ENCODE results near the gene PLA2G12A.
A peak's percentile ranks its signal among the peaks of the same experiment; 100 is the strongest.

PLA2G12A gene

GRCh38 chr4:109729718-109730618, at the start of gene PLA2G12A:
Gene PLA2G12A, minus strand, starts transcription at chr4:109730070. Its CDS starts 261 bp downstream, at chr4:109729809.
- DNase-seq: peak; percentile 90

- no peak for DNase-seq
These were observed 35.0 kb upstream of the PLA2G12A start for GRCh38 chr4:109764789-109765402.

- DNase-seq: no peak
These were observed 34.5 kb upstream of the PLA2G12A start for GRCh38 chr4:109764376-109764775.

GRCh38 chr4:109760682-109761081, 30.8 kb upstream of the PLA2G12A start:
- DNase-seq: no peak

DNA sequence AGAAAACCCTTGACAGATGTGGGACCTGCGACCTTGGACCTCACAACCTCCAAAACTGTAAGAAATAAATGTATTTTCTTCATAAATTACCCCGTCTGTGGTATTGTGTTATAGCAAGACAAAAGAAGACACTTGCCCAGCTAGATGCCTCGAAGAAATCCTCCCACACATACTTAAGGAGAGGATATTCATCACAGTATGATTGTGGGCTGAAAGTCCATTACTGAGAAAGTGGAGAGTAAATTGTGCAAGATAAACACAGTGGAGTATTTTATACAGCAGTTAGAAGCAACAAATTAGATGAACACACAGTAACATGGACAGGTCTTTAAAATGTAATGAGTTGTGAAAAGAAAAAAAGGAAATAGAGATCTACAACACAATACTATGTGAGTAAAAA, 25.8 kb upstream of the PLA2G12A start:
- DNase-seq: no peak

DNA sequence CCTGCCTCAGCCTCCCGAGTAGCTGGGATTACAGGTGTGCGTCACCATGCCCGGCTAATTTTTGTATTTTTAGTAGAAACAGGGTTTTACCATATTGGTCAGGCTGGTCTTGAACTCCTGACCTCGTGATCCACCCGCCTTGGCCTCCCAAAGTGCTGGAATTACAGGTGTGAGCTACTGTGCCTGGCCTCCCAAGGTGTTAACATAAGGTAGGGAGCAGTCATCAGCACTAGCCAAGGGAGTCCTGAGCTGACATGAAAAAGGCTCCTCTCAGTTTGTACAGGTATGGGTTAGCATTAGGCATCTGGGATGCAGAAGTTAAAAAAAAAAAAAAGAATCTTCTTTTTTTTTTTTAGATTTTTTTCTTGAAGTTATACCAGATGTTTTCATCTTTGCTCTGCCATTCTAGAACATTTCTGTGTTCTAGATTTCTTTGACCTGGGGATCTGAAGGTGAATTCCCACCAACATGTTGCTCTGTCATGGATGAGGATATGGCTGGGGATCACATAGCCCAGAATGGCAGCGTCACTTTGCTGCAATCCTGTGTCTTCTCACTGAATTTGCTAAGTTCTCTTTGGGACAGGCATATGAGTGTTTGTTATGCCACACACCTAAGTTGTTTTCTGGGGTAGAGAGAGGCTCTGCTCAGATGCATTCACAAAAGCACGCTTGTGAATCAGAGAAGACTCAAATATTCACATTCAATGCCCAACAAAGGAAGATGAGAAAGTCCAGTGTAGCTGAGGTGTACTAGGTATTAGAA, 24.4 kb upstream of the PLA2G12A start:
- DNase-seq: peak; percentile 54

- peak; percentile 66 for DNase-seq
These were observed 22.7 kb upstream of the PLA2G12A start for GRCh38 chr4:109752525-109752924.

DNA sequence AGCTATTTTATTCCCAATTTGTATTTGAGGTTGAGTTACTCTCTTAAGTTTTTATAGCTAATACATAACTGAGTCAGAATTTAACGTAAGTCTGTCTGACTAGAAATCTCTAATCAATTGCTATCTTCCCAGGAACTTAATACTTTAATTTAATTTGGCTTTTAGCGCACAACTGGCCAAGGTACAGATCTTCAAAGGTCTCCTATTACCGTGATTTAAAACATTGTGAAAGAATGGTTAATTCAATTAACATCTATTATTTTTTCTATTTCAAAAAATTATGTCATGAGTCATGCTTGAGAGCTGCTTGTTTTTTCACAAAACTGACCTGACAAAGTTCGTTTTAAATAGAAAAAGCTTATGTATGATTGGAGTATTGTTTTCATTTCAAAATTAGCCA, 22.0 kb upstream of the PLA2G12A start:
- DNase-seq: peak; percentile 16

DNA sequence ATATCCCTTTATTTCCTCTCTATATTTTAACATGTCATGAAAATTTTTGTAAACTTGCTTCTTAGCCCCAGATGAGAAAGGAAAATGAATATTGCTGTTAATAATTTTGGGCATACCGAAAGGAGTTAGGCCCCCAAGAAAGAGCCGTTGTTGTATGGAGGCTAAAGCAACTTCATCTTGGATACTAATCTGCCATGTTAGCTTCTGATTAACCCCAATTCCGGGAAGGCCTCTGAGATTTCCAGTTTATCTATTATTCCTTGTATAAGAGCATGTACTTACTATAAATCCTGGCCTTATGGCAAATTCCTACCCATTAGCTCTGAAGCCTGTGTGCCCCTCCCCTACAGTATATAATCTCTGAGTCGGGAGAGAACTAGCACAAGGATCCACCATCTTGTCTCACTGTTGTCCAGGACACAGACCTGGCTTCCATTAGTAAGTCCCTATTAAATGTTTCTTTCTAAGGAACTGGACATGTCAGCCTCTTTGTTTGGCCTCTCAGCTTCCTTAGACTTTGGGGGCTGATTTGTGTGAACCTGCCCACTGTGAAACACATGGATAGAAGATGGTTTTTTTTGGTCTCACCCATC, 20.9 kb upstream of the PLA2G12A start:
- DNase-seq: no peak

DNA sequence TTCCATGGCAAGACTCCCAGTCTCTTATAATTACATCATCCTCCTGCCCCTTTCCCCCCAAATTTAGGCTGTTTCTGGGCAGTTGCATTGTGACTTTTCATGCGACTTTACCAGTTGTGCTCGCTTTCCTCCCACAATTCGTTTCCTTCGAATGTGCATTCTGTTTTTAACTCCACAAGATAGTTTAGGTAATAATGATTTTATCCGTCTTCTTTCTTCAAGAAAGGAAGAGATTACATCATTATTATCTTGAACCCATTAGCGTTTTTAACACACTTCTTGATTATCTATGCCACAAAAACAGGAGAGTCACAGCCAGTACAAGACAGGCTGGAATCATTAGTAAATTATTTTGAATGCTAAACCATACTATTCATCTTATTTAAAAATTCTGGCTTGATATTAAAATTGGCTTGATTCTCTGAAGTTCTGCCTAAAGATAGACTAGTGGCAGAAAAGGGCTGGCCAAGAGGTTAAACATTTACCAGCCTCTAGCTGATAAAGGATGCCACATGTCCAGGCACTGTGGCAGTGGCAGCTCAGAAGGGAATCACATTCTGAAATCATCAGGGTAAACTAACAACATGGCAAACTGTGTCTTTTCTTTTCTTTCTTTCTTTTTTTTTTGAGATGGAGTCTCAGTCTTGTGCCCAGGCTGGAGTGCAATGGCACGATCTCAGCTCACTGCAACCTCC, 19.7 kb upstream of the PLA2G12A start:
- no peak for DNase-seq

- no peak for DNase-seq
These were observed 18.2 kb upstream of the PLA2G12A start for GRCh38 chr4:109748114-109748513.

GRCh38 chr4:109746728-109747127, 16.9 kb upstream of the PLA2G12A start:
- DNase-seq: no peak

GRCh38 chr4:109745830-109746229, 16.0 kb upstream of the PLA2G12A start:
- DNase-seq: no peak

- DNase-seq: no peak
These were observed 9.7 kb upstream of the PLA2G12A start for GRCh38 chr4:109739547-109739946.

- DNase-seq: no peak
These were observed 8.4 kb upstream of the PLA2G12A start for GRCh38 chr4:109738104-109738872.

GRCh38 chr4:109735566-109736365, 5.9 kb upstream of the PLA2G12A start:
- DNase-seq: no peak

GRCh38 chr4:109733728-109734127, 3.9 kb upstream of the PLA2G12A start:
- no peak for DNase-seq

GRCh38 chr4:109730619-109731545, 1.0 kb upstream of the PLA2G12A start:
- DNase-seq: no peak

DNA sequence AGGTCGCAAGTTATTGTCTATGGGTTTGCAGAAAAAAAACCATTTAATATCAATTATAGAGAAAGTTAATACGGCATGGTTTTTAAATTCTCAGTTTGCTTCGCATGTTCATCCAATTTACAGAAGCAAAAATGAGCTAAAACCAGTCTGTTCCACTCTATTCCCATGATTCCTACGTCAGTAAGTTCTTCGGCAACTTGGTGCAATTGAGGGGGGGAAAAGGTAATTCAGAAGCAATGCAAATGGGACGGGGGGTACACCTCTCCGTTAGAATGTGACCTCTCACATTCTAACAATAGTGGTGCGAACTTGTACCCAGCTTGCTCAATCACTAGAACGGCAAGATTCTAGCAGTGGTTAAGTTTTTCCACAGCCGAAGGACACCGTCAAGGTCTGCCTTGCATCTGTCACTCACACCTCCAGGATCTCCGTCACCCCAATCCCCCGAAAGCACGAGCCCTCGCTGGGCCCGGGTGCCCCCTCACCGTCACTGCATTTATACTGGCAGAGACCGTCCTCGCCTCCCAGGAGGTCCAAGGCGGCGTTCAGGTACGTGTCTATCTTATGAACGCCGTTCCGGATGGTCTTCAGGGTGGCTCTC, 653 bp downstream of the PLA2G12A start:
- peak; percentile 70 for DNase-seq
